HepG2 (cell line): ENCODE measurements around the gene ZWILCH.

ENCODE experiments used
- KLF13 ChIP-seq: sonication (generic); formaldehyde crosslinking; IDR thresholded peaks from 2 replicates; pipeline ENCODE4 v1.4.0; 2020; ENCODE audit warnings: mild to moderate bottlenecking, missing genetic modification reagents
- PRPF4 ChIP-seq: fragments of 200-400 bp; formaldehyde crosslinking; IDR thresholded peaks from 2 replicates; pipeline ENCODE4 v1.6.1; 2016; ENCODE audit warnings: low read length, low read depth; ENCODE audit not compliant: poor library complexity, severe bottlenecking
- TARDBP ChIP-seq: sonication (generic); formaldehyde crosslinking; IDR thresholded peaks from 2 replicates; pipeline ENCODE4 v1.8.0; 2022; ENCODE audit warnings: mild to moderate bottlenecking, missing genetic modification reagents
- ZBTB33 ChIP-seq: sonication (generic); formaldehyde crosslinking; IDR thresholded peaks from 2 replicates; pipeline ENCODE4 v1.4.0; 2020; ENCODE audit warnings: missing genetic modification reagents
- ZNF234 ChIP-seq: sonication (generic); formaldehyde crosslinking; conservative IDR thresholded peaks from 2 replicates; pipeline ENCODE4 v1.5.1; 2020; ENCODE audit warnings: mild to moderate bottlenecking, missing genetic modification reagents
- TF ChIP-seq, protein P1 (sequence below): IDR thresholded peaks from 2 replicates; pipeline ENCODE4 v1.6.1; 2012; ENCODE audit warnings: inconsistent platforms

- TF ChIP-seq KLF13 (CRISPR knock-in tag) = no peak
- TF ChIP-seq ZBTB33 (CRISPR knock-in tag) = no peak
- TF ChIP-seq, protein P1, sequence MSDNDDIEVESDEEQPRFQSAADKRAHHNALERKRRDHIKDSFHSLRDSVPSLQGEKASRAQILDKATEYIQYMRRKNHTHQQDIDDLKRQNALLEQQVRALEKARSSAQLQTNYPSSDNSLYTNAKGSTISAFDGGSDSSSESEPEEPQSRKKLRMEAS = no peak
- TF ChIP-seq TARDBP = no peak
- no peak for TF ChIP-seq ZNF234
- no peak for TF ChIP-seq PRPF4
These were observed 20.5 kb upstream of the ZWILCH start for GRCh38 chr15:66484539-66485112.
